Stomach (tissue), 9 donors: ENCODE data around the gene CPED1. TPM values are rescaled to one million over a fixed set of nuclear protein-coding genes. Genes with fewer than 3 reads are reported as not detected.
"Not testable (repeated sequence)": the region's sequence is repeated elsewhere in the genome, so short reads cannot be mapped to it uniquely, and the experiment has no call there.

ENCODE experiments used
- DNase-seq, 2 donors: peaks; one replicate each; pipeline versions ENCODE4 v3.0.0 to v3.0.0-alpha.2; 2013 to 2019
- H3K27ac ChIP-seq, 5 donors: fragments of 200-600 bp in 4 of 5; sonication (generic) in 4 of 5; one replicate each; pipeline ENCODE4 v1.5.1; 2013 to 2019; ENCODE audit warnings: mild to moderate bottlenecking in 1 of 5, moderate library complexity in 1 of 5
- H3K27me3 ChIP-seq, 3 donors: fragments of 200-600 bp; sonication (generic); one replicate each; pipeline ENCODE4 v1.5.1; 2017 to 2019; ENCODE audit warnings: mixed run types in 1 of 3
- H3K36me3 ChIP-seq, 4 donors: fragments of 200-600 bp; sonication (generic); 1 replicate in 3 of 4; 2 replicates in 1 of 4; pipeline ENCODE4 v1.5.1; 2016 to 2019
- H3K4me1 ChIP-seq, 4 donors: fragments of 200-600 bp; sonication (generic); one replicate each; pipeline ENCODE4 v1.5.1; 2016 to 2019
- H3K4me3 ChIP-seq, 4 donors: fragments of 200-600 bp; sonication (generic) in 3 of 4; one replicate each; pipeline ENCODE4 v1.5.1; 2016 to 2019; ENCODE audit warnings: mild to moderate bottlenecking in 1 of 4
- H3K9me3 ChIP-seq, 4 donors: fragments of 200-600 bp; sonication (generic); one replicate each; pipeline ENCODE4 v1.5.1; 2016 to 2019
- EP300 ChIP-seq: sonication (generic); formaldehyde crosslinking; IDR thresholded peaks from one replicate; pipeline ENCODE4 v1.6.1; 2017; ENCODE audit warnings: antibody characterized with exemption
- POLR2A ChIP-seq, 4 donors: fragments of 450-650 bp; IDR thresholded peaks; one replicate each; pipeline ENCODE4 v1.6.1; 2016; ENCODE audit warnings: antibody characterized with exemption in 4 of 4, control low read depth in 2 of 4, mild to moderate bottlenecking in 1 of 4, moderate library complexity in 1 of 4
- POLR2AphosphoS5 ChIP-seq, 3 donors: sonication (generic); formaldehyde crosslinking; IDR thresholded peaks; one replicate each; pipeline ENCODE4 v1.6.1; 2016; ENCODE audit warnings: antibody characterized with exemption in 3 of 3
- WGBS, 5 donors: extraction: QIAGEN DNeasy Blood & Tissue Kit in 3 of 5; methylation state at CpG; one replicate each; pipeline versions ENCODE4 v1.1.5 to v1.1.7; 2013 to 2018; 5-methylcytosine and 5-hydroxymethylcytosine counted together
- intact Hi-C: fragments of 100-400 bp; cut with DNase I; formaldehyde crosslinking; loops from one replicate; pipeline ENCODE4 v1.15.1; 2023; ENCODE audit warnings: low total_unique reads
- polyA plus RNA-seq, 3 donors: library from polyadenylated mRNA; stranded (reverse); fragments of 200-250 nt; gene quantifications; one replicate each; pipeline ENCODE4 v1.2.3, GENCODE V29; 2013
- total RNA-seq, 5 donors: library from RNA; depleted of rRNA; stranded (reverse); fragments of >200 nt; gene quantifications; one replicate each; pipeline versions ENCODE4 v1.1.0 to v1.2.3, GENCODE V29; 2014 to 2016
- TF ChIP-seq, protein P1 (sequence below), 7 experiments: fragments of 450-650 bp in 4 of 7; fragments of 200-600 bp in 3 of 7; sonication (generic) in 3 of 7; IDR thresholded peaks; one replicate each; pipeline ENCODE4 v1.5.1; 2016 to 2019; ENCODE audit warnings: antibody characterized with exemption in 7 of 7, control low read depth in 2 of 7, mild to moderate bottlenecking in 1 of 7
- donor health status: healthy with polysubstance abuse.
- donor health status: Bipolar disorder and iron deficiency.
- donor health status: healthy.

CPED1 gene
- total and polyA plus RNA-seq, 8 donors: 3.0 to 58.7 (median 15.9) TPM

DNA sequence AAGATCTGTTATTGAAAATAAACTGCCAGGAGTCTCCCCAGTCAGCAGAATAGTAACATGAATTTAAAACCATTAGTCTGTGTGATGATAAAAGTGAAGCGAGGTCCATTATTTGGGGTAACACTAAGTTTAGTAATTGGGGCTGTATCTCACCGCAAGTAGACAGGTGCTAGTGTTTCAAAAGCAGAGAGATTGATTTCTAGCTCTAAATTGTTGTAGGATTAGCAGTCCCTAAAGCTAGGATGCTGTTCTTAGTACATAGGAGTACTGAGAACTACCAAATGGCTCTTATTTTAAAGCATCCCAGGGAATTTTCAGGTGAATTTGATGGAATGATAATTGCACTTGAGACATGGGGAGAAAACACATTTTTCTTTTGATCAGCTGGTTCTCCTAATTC is 70.5 kb downstream of the CPED1 start:
- intact Hi-C loops: no loop called here
- H3K36me3 ChIP-seq: peaks cover 0 to 10% (median 0%) of the 10 kb centered on the region in 4 donors

DNA sequence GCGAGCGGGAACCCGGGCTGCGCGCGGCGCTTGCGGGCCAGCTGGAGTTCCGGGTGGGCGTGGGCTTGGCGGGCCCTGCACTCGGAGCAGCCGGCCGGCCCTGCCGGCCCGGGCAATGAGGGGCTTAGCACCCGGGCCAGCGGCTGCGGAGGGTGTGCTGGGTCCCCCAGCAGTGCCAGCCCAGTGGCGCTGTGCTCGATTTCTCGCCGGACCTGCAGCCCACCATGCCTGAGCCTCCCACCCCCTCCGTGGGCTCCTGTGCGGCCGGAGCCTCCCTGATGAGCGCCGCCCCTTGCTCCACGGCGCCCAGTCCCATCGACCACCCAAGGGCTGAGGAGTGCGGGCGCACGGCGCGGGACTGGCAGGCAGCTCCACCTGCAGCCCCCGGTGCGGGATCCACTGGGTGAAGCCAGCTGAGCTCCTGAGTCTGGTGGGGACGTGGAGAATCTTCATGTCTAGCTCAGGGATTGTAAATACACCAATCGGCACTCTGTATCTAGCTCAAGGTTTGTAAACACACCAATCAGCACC is 71.5 kb downstream of the CPED1 start:
- H3K4me1 ChIP-seq, H3K27me3 ChIP-seq, DNase-seq, H3K9me3 ChIP-seq, intact Hi-C loops, H3K4me3 ChIP-seq, H3K27ac ChIP-seq: not testable (repeated sequence)
- peaks cover 0 to 10% (median 0%) of the 10 kb centered on the region in 4 donors for H3K36me3 ChIP-seq
- 71 to 99% (median 97%) methylated on average over 4 to 39 of the region's 40 CpGs for WGBS, 5 donors

More for the DNA sequence above, 70.5 kb downstream of the CPED1 start:
- Histone ChIP-seq H3K9me3 (no peaks in the 10 kb centered on the region), H3K27ac (no peak overlapping the region), H3K4me1 (peaks cover 0 to 7% (median 0%) of the 10 kb centered on the region in 4 donors), H3K4me3 (no peak overlapping the region), H3K27me3 (no peaks in the 10 kb centered on the region)
- TF ChIP-seq, protein P1, sequence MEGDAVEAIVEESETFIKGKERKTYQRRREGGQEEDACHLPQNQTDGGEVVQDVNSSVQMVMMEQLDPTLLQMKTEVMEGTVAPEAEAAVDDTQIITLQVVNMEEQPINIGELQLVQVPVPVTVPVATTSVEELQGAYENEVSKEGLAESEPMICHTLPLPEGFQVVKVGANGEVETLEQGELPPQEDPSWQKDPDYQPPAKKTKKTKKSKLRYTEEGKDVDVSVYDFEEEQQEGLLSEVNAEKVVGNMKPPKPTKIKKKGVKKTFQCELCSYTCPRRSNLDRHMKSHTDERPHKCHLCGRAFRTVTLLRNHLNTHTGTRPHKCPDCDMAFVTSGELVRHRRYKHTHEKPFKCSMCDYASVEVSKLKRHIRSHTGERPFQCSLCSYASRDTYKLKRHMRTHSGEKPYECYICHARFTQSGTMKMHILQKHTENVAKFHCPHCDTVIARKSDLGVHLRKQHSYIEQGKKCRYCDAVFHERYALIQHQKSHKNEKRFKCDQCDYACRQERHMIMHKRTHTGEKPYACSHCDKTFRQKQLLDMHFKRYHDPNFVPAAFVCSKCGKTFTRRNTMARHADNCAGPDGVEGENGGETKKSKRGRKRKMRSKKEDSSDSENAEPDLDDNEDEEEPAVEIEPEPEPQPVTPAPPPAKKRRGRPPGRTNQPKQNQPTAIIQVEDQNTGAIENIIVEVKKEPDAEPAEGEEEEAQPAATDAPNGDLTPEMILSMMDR (IDR thresholded peaks at IDR 0.05): no peak
- TF ChIP-seq POLR2AphosphoS5 (IDR thresholded peaks at IDR 0.05) (no peak), EP300 (no peak), POLR2A (IDR thresholded peaks at IDR 0.05) (no peak)
- 93 to 98% (median 96%) methylated on average over 2 of the region's 2 CpGs for WGBS, 5 donors
- no peak for DNase-seq

DNA sequence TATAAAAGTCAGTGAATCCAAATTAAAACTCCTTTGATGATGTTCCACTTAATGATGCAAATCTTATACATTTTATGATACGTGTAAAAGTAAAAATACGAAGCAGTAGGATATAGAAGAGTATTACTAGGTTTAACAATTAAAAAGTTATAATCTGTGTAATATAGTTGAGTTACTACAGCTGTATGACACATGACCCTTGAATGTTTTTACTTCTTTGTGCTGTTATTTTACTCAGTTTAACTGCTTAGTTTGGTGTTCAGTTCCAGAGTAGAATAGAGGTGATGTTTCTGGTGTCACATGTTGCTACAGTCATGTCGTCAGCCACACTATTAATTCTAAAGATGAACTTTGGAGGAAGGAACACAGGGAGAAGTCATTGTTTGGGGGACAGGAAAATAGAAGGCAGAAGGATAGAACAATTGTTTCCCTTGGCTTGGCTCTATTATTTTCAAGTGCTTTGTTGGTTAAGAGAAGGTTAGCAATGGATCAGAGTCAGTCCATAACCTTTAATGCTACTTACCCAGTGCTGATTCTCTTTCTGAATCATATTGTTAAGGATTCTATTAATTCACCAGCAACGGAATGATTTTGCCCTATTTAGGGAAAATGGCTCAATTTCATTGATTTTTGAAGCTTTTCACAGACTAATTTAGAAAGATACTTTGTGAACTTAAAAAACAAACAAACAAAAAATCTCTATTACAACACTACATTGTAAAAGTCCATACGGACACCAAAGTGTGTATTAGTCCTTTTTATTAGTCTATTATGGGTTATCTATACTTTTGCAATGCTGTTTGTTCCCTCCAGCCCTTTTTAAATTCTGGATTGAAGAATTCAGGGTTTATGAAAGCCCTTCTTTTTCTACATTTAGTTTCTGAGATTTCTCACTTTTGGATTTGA is 73.4 kb downstream of the CPED1 start:
- H3K4me3 ChIP-seq: no peak overlapping the region
- H3K4me1 ChIP-seq: peaks cover 0 to 7% (median 0%) of the 10 kb centered on the region in 4 donors
- no peaks in the 10 kb centered on the region for H3K27me3 ChIP-seq
- H3K9me3 ChIP-seq: no peaks in the 10 kb centered on the region
- TF ChIP-seq POLR2A (IDR thresholded peaks at IDR 0.05) (no peak), POLR2AphosphoS5 (IDR thresholded peaks at IDR 0.05) (no peak), EP300 (no peak)
- TF ChIP-seq, protein P1 (IDR thresholded peaks at IDR 0.05): no peak
- WGBS, 5 donors: 81 to 85% (median 84%) methylated on average over 5 of the region's 5 CpGs
- intact Hi-C loops: no loop called here
- peaks cover 0 to 10% (median 0%) of the 10 kb centered on the region in 4 donors for H3K36me3 ChIP-seq
- no peak for DNase-seq
- no peak overlapping the region for H3K27ac ChIP-seq

DNA sequence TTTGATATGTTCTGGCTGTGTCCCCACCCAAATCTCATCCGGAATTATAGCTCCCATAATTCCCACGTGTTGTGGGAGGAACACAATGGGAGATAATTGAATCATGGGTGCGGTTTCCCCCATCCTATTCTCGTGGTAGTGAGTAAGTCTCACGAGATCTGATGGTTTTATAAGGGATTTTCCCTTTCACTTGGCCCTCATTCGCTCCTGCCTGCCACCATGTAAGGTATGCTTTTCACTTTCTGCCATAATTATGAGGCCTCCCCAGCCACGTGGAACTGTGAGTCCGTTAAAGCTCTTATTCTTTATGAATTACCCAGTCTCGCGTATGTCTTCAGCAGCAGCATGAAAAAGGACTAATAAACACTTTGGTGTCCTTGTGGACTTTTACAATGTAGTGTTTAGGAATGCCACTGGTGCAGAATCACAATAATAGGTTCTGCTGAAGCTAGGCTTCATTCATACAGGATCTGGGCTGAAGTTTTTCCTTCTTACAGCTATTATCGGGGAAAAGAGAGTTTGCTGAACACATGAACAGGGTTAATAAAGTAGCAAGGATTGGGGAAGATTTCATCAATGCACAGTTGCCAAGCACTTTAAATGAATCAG is 74.3 kb downstream of the CPED1 start:
- Histone ChIP-seq H3K27ac (no peak overlapping the region), H3K36me3 (peaks cover 0 to 10% (median 0%) of the 10 kb centered on the region in 4 donors), H3K4me1 (peaks cover 0 to 7% (median 0%) of the 10 kb centered on the region in 4 donors), H3K27me3 (no peaks in the 10 kb centered on the region), H3K9me3 (no peaks in the 10 kb centered on the region), H3K4me3 (no peak overlapping the region)
- WGBS, 5 donors: 64 to 78% (median 73%) methylated on average over 11 of the region's 11 CpGs
- intact Hi-C loops: no loop called here
- DNase-seq: no peak
- TF ChIP-seq POLR2AphosphoS5 (IDR thresholded peaks at IDR 0.05): no peak
- no peak for TF ChIP-seq EP300
- no peak for TF ChIP-seq POLR2A (IDR thresholded peaks at IDR 0.05)
- TF ChIP-seq, protein P1 (IDR thresholded peaks at IDR 0.05): no peak

DNA sequence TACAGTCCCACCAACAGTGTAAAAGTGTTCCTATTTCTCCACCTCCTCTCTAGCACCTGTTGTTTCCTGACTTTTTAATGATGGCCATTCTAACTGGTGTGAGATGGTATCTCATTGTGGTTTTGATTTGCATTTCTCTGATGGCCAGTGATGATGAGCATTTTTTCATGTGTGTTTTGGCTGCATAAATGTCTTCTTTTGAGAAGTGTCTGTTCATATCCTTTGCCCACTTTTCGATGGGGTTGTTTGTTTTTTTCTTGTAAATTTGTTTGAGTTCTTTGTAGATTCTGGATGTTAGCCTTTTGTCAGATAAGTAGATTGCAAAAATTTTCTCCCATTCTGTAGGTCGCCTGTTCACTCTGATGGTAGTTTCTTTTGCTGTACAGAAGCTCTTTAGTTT is 79.2 kb downstream of the CPED1 start:
- H3K4me3 ChIP-seq, H3K9me3 ChIP-seq, H3K27me3 ChIP-seq, DNase-seq, H3K36me3 ChIP-seq, H3K27ac ChIP-seq, intact Hi-C loops: not testable (repeated sequence)
- 72 to 80% (median 80%) methylated on average over 2 of the region's 2 CpGs for WGBS, 5 donors
- H3K4me1 ChIP-seq: peaks cover 0 to 14% (median 2%) of the 10 kb centered on the region in 4 donors
